ENCODE results near the gene IMPDH1. TPM values are rescaled to one million over a fixed set of nuclear protein-coding genes. Genes with fewer than 3 reads are reported as not detected.

Gene IMPDH1
- total and polyA plus RNA-seq, 4 donors = 2.4 to 11.1 (median 5.2) TPM

DNA sequence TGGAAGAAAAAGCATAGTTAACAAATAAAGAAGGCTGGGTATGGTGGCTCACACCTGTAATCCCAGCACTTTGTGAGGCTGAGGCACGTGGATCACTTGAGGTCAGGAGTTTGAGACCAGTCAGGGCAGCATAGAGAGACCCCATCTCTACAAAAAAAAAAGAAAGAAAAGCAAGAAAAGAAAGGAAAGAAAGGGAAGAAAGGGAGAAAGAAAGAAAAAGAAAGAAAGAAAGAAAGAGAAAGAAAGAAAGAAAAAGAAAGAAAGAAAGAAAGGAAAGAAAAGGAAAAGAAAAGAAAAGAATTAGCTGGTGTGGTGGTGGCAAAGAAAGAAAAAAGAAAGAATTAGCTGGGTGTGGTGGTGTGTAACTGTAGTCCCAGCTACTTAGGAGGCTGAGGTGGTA is 42.8 kb upstream of the IMPDH1 start:
- Histone ChIP-seq H3K4me3 (ENCODE audit: low read depth in 1 of 3, low read length in 3 of 3) (no peak overlapping the region), H3K36me3 (ENCODE audit: control insufficient read depth in 4 of 4, insufficient read depth in 3 of 4, low read depth in 1 of 4, low read length in 3 of 4) (no peaks in the 10 kb centered on the region), H3K9ac (ENCODE audit: low read depth in 1 of 2, low read length in 2 of 2) (no peak overlapping the region), H3K27ac (ENCODE audit: low read depth in 1 of 2, low read length in 2 of 2) (no peak overlapping the region), H3K9me3 (ENCODE audit: control insufficient read depth in 4 of 4, low read length in 3 of 4) (no peaks in the 10 kb centered on the region), H3K27me3 (ENCODE audit: control insufficient read depth in 4 of 4, insufficient read depth in 4 of 4, low read length in 3 of 4) (no peaks in the 10 kb centered on the region), H3K4me1 (ENCODE audit: control insufficient read depth in 4 of 4, insufficient read depth in 4 of 4, low read length in 3 of 4) (peaks cover 4 to 26% (median 11%) of the 10 kb centered on the region in 4 donors)
- no peak for TF ChIP-seq RAD21 (IDR thresholded peaks at IDR 0.05)
- TF ChIP-seq EGR1 (IDR thresholded peaks at IDR 0.05; ENCODE audit: low read depth in 2 of 2) = no peak
- no peak for TF ChIP-seq JUND (IDR thresholded peaks at IDR 0.05)
- no peak for TF ChIP-seq NR2F2 (IDR thresholded peaks at IDR 0.05)
- TF ChIP-seq, protein P1, sequence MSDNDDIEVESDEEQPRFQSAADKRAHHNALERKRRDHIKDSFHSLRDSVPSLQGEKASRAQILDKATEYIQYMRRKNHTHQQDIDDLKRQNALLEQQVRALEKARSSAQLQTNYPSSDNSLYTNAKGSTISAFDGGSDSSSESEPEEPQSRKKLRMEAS (IDR thresholded peaks at IDR 0.05) = no peak
- TF ChIP-seq HNF4A (conservative IDR thresholded peaks at IDR 0.05) = no peak
- no peak for TF ChIP-seq RXRA (IDR thresholded peaks at IDR 0.05)
- TF ChIP-seq SP1 (IDR thresholded peaks at IDR 0.05) = no peak
- 81% methylated on average over 1 of the region's 1 CpG for WGBS
- DNase-seq (ENCODE audit: low spot score) = no peak

DNA sequence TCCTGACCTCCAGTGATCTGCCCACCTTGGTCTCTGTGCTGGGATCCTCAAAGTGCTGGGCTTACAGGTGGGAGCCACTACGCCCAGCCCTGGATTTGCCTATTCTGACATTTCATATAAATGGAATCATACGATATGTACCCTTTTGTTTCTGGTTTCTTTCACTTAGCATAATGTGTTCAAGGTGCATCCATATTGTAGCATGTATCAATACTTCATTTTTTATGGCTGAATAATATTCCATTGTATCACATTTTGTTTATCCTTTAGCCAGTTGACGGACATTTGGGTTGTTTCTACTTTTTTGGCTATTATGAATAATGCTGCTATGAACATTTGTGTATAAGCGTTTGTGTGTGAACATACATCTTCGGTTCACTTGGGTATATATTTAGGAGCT is 41.1 kb upstream of the IMPDH1 start:
- TF ChIP-seq JUND (IDR thresholded peaks at IDR 0.05) (no peak), NR2F2 (IDR thresholded peaks at IDR 0.05) (no peak), HNF4A (conservative IDR thresholded peaks at IDR 0.05) (no peak), FOXA1 (IDR thresholded peaks at IDR 0.05) (no peak), HNF4G (IDR thresholded peaks at IDR 0.05) (no peak), RAD21 (IDR thresholded peaks at IDR 0.05) (no peak), TAF1 (conservative IDR thresholded peaks at IDR 0.05) (no peak), GABPA (IDR thresholded peaks at IDR 0.05 in 1 of 2, conservative IDR thresholded peaks at IDR 0.05 in 1 of 2) (no peak)
- TF ChIP-seq, protein P2, sequence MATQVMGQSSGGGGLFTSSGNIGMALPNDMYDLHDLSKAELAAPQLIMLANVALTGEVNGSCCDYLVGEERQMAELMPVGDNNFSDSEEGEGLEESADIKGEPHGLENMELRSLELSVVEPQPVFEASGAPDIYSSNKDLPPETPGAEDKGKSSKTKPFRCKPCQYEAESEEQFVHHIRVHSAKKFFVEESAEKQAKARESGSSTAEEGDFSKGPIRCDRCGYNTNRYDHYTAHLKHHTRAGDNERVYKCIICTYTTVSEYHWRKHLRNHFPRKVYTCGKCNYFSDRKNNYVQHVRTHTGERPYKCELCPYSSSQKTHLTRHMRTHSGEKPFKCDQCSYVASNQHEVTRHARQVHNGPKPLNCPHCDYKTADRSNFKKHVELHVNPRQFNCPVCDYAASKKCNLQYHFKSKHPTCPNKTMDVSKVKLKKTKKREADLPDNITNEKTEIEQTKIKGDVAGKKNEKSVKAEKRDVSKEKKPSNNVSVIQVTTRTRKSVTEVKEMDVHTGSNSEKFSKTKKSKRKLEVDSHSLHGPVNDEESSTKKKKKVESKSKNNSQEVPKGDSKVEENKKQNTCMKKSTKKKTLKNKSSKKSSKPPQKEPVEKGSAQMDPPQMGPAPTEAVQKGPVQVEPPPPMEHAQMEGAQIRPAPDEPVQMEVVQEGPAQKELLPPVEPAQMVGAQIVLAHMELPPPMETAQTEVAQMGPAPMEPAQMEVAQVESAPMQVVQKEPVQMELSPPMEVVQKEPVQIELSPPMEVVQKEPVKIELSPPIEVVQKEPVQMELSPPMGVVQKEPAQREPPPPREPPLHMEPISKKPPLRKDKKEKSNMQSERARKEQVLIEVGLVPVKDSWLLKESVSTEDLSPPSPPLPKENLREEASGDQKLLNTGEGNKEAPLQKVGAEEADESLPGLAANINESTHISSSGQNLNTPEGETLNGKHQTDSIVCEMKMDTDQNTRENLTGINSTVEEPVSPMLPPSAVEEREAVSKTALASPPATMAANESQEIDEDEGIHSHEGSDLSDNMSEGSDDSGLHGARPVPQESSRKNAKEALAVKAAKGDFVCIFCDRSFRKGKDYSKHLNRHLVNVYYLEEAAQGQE (IDR thresholded peaks at IDR 0.05) = no peak
- TF ChIP-seq, protein P3, sequence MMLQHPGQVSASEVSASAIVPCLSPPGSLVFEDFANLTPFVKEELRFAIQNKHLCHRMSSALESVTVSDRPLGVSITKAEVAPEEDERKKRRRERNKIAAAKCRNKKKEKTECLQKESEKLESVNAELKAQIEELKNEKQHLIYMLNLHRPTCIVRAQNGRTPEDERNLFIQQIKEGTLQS (IDR thresholded peaks at IDR 0.05) = no peak
- Histone ChIP-seq H3K36me3 (ENCODE audit: control insufficient read depth in 4 of 4, insufficient read depth in 3 of 4, low read depth in 1 of 4, low read length in 3 of 4) (no peaks in the 10 kb centered on the region), H3K4me1 (ENCODE audit: control insufficient read depth in 4 of 4, insufficient read depth in 4 of 4, low read length in 3 of 4) (peaks cover 4 to 20% (median 6%) of the 10 kb centered on the region in 4 donors), H3K9me3 (ENCODE audit: control insufficient read depth in 4 of 4, low read length in 3 of 4) (no peaks in the 10 kb centered on the region), H3K27me3 (ENCODE audit: control insufficient read depth in 4 of 4, insufficient read depth in 4 of 4, low read length in 3 of 4) (no peaks in the 10 kb centered on the region), H3K9ac (ENCODE audit: low read depth in 1 of 2, low read length in 2 of 2) (no peak overlapping the region), H3K4me3 (ENCODE audit: low read depth in 1 of 3, low read length in 3 of 3) (no peak overlapping the region), H3K27ac (ENCODE audit: low read depth in 1 of 2, low read length in 2 of 2) (no peak overlapping the region)
- WGBS = 94% methylated on average over 5 of the region's 5 CpGs
- no peak for DNase-seq (ENCODE audit: low spot score)

DNA sequence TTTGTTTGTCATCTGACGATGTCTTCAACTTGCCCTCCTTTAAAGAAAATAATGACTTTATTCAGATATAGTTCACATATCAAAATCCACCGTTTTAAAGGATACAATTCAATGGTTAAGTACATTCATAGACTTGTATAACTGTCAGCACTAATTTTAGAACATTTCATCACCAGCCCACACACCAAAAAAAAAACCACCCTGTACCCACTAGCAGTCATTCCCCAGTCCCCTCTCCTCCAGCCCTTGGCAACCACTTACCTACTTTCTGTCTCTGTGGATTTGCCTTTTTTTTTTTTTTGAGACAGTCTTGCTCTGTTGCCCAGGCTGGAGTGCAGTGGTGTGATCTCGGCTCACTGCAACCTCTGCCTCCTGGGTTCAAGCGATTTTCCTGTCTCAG is 40.6 kb upstream of the IMPDH1 start:
- Histone ChIP-seq H3K36me3 (ENCODE audit: control insufficient read depth in 4 of 4, insufficient read depth in 3 of 4, low read depth in 1 of 4, low read length in 3 of 4) (no peaks in the 10 kb centered on the region), H3K4me3 (ENCODE audit: low read depth in 1 of 3, low read length in 3 of 3) (no peak overlapping the region), H3K9me3 (ENCODE audit: control insufficient read depth in 4 of 4, low read length in 3 of 4) (no peaks in the 10 kb centered on the region), H3K4me1 (ENCODE audit: control insufficient read depth in 4 of 4, insufficient read depth in 4 of 4, low read length in 3 of 4) (peaks cover 4 to 19% (median 5%) of the 10 kb centered on the region in 4 donors), H3K27me3 (ENCODE audit: control insufficient read depth in 4 of 4, insufficient read depth in 4 of 4, low read length in 3 of 4) (no peaks in the 10 kb centered on the region), H3K27ac (ENCODE audit: low read depth in 1 of 2, low read length in 2 of 2) (no peak overlapping the region), H3K9ac (ENCODE audit: low read depth in 1 of 2, low read length in 2 of 2) (no peak overlapping the region)
- TF ChIP-seq EGR1 (IDR thresholded peaks at IDR 0.05; ENCODE audit: low read depth in 2 of 2) (no peak), HNF4G (IDR thresholded peaks at IDR 0.05) (no peak), NR2F2 (IDR thresholded peaks at IDR 0.05) (no peak), YY1 (IDR thresholded peaks at IDR 0.05) (no peak)
- TF ChIP-seq, protein P1 (IDR thresholded peaks at IDR 0.05) = no peak
- DNase-seq (ENCODE audit: low spot score) = no peak
- WGBS = 82% methylated on average over 4 of the region's 4 CpGs
